Measurements from ENCODE around the gene RHOH. TPM values are rescaled to one million over a fixed set of nuclear protein-coding genes. Genes with fewer than 3 reads are reported as not detected.

The RHOH gene
- total RNA-seq, 2 experiments from 2014 or later: 122 to 146 TPM

DNA sequence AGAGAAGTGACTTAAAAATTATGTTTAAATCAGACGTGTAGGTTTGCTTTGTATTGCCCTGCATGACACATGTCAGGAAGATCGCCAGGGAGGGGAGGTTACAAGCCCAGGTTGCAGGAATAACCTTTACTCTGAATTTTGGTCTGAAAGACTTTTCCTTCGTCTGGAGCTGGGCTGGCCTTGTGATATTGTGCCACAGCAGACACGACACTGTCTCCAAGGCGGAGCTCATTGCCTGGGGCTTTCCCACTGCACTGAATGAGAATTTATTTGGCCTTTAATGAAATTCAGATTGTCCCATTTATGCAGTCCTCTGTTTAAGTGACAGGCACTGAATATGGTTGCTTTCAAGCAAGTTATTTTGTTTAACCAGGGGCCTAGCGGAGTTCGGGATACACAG, 45.1 kb downstream of the RHOH start:
- ChIA-PET CTCF (interaction anchor here (0.8 to 4.9 kb wide), 7 partner anchors 8 to 75 kb away, joined by 4 to 17 read pairs (median 4); no protein-coding TSS in a partner anchor), POLR2A (interaction anchor here (0.6 to 1.8 kb wide), 10 partner anchors 11 to 65 kb away, joined by 3 to 13 read pairs (median 4); no protein-coding TSS in a partner anchor)

DNA sequence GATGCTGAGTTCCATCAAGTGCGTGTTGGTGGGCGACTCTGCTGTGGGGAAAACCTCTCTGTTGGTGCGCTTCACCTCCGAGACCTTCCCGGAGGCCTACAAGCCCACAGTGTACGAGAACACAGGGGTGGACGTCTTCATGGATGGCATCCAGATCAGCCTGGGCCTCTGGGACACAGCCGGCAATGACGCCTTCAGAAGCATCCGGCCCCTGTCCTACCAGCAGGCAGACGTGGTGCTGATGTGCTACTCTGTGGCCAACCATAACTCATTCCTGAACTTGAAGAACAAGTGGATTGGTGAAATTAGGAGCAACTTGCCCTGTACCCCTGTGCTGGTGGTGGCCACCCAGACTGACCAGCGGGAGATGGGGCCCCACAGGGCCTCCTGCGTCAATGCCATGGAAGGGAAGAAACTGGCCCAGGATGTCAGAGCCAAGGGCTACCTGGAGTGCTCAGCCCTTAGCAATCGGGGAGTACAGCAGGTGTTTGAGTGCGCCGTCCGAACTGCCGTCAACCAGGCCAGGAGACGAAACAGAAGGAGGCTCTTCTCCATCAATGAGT, 46.6 kb downstream of the RHOH start:
- CTCF ChIA-PET: interaction anchor here (1.6 to 4.9 kb wide), 4 partner anchors 10 to 66 kb away, joined by 4 to 17 read pairs (median 8); no protein-coding TSS in a partner anchor
- POLR2A ChIA-PET: interaction anchor here (0.5 to 1.5 kb wide), 5 partner anchors 12 to 51 kb away, joined by 3 to 8 read pairs (median 4); no protein-coding TSS in a partner anchor

DNA sequence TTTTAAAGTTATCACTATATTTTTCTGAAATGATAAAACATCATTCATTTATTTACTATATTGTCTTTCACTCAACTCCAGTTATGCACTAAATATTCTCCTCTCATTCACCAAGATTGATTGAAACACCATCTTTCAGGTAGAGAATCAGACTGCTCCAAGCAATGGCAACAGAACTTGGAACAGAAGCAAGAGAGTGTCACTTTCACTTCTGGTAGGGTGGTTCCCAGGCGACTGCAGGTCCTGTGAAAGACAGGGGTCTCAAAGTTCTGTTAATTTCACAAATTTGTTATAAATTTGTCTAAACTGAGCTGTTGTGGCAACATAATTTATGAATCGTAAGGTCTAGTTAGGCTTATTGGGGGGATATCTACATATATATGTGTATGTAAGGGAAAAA, 47.8 kb downstream of the RHOH start:
- ChIA-PET CTCF (interaction anchor here (1.0 to 3.5 kb wide), 5 partner anchors 9 to 538 kb away, joined by 3 to 8 read pairs (median 4); no protein-coding TSS in a partner anchor), POLR2A (interaction anchor here (0.6 to 1.0 kb wide), 3 partner anchors 40 to 64 kb away, joined by 3 read pairs; no protein-coding TSS in a partner anchor)

DNA sequence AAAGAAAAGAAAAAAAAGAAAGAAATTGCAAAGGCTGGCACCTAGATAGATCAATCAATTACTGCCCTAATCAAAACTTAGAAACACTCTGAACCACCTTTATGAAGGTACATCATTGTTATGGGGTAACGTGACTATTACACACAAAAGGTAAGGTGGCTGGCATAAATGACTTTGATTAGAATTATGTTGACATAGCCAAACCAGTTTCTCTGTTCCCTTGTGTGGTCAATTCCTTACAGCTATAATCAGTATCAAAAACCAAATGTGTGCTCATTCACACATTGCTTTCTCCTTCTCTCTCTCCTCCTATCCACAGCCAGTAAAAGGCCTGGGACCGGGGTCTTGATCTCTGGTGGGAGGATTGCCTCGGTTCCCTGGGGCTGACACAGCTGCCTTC, 48.7 kb downstream of the RHOH start:
- CTCF ChIA-PET: interaction anchor here (0.6 to 2.0 kb wide), 6 partner anchors 41 to 549 kb away, joined by 3 to 8 read pairs (median 4); no protein-coding TSS in a partner anchor
- POLR2A ChIA-PET: interaction anchor here (1.0 kb wide), 1 partner anchor 40 kb away, joined by 3 read pairs; no protein-coding TSS in a partner anchor

DNA sequence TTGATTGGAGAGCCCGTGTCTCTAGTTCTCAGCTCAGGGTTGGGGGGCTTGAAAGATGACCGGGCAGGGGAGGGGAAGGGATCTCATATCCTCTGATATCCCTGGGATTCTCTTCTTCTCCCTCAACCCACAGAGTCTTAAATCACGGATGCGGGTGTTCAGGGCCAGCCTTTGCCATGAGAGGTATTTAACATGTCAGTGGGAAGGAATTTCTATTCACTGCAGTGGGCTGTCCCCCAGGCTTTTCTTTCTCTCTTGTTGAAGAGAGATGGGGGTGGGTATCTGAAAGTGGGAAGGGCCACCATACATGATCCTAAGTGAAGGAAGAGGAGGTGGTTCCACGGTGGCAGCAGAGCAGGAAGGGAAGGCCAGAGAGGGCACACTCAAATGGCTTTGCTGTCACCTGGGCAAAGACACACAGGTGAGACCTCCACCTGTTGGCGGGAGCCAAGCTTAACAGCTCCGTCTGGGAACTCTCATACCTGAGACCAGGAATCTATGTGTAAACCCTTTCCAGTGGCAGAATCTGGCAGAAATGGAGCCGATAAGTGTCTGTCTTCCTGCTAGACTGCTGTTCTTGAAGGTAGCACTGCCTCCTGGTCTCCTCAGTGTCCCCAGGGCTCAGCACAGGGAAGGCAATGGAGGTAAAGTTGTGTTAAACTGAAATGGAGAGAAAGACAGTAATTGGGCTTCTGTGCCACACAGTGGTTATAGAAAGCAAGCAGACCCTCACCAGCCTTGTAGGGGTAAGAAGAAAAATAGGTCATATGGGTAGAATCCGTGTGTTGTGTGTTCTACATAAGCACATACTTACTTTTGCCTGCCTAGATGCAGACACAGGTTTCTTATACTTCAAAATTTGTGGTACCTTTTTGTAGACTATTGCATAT, 49.4 kb downstream of the RHOH start:
- CTCF ChIA-PET: interaction anchor here (0.7 kb wide), 1 partner anchor 71 kb away, joined by 3 read pairs; no protein-coding TSS in a partner anchor
- POLR2A ChIA-PET: no interaction called here

DNA sequence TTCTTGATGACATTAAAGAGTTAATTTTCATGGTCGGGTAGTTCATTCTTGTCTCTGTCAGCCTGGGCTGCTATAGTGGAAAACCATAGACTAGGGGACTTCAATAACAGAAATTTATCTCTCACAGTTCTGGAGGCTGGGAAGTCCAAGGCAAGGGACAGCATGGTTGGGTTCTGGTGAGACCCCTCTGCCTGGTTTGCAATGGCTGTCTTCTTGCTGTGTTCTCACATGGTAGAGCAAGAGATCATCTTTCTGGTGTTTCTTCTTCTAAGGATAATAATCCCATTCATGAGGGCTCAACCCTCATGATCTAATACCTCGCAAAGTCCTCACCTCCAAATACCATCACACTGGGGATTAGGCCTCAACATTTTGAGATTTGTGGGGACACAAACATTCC, 50.1 kb downstream of the RHOH start:
- POLR2A ChIA-PET: interaction anchor here (1.0 kb wide), 1 partner anchor 61 kb away, joined by 3 read pairs; no protein-coding TSS in a partner anchor
- CTCF ChIA-PET: interaction anchor here (0.8 to 2.4 kb wide), 2 partner anchors 57 to 60 kb away, joined by 3 to 7 read pairs; no protein-coding TSS in a partner anchor

DNA sequence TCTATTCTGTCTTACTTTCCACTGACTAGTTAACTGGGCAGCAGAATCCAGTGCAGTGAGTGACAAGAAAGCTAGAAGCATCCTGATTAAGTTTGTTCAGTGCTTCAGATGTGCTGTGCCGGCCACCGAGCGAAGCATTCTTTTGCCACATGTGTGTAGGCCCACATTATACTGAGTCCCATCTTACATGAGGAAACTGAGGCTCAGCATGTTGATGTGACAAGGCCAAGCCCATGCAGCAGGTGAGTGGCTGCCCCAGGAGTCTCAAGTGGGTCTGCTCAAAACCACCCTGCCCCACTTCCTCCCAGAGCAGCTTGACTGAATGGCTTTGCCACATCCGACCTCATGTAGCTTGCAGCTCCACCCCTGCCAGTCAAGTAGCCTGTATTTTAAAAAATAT, 50.5 kb downstream of the RHOH start:
- POLR2A ChIA-PET: interaction anchor here (0.8 to 1.0 kb wide), 2 partner anchors 51 to 60 kb away, joined by 3 read pairs; no protein-coding TSS in a partner anchor

DNA sequence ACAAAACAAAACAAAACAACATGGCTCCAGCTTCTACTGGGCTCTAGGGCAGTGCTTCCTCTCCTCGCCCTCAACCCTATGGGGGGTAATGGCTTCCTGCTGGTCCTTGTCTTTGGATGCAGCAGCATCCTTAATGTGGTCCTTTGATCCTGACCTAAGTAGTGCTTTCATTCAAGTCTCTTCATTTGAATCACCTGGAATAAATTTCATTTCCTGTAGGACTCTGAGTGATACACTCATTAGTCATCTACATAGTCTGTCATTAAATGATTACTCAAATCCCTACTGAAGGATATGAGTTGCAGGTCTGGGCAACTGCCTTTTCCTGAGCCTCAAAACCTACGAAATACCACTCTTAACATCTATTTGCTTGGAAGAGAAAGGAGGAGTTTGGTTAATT, 54.5 kb downstream of the RHOH start:
- ChIA-PET POLR2A (interaction anchor here (0.6 to 0.9 kb wide), 5 partner anchors 10 to 139 kb away, joined by 3 to 15 read pairs (median 3); no protein-coding TSS in a partner anchor), CTCF (interaction anchor here (1.2 kb wide), 1 partner anchor 65 kb away, joined by 3 read pairs; no protein-coding TSS in a partner anchor)

More for the DNA sequence above, 50.5 kb downstream of the RHOH start:
- CTCF ChIA-PET: interaction anchor here (0.8 to 2.4 kb wide), 5 partner anchors 15 to 60 kb away, joined by 3 to 7 read pairs (median 3); no protein-coding TSS in a partner anchor

DNA sequence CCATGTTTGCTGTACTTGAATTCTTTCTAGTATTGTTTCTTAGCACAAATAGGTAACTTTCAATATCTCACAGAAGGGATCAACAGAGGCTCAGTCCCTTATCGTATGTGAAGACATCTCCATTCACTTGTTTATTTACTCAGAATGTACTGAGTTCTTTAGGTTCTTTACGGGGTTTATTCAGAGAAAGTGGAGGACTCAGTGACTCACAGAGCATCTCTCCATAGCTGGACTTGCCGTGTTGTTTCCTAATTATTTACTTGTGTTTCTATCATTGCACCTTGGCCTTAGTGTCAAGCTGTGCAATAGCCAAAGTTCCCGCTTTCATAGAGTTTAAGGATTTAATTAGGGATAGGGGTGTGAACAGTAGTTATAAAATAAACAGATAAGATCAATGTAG, 57.1 kb downstream of the RHOH start:
- ChIA-PET CTCF (interaction anchor here (0.8 to 2.3 kb wide), 5 partner anchors 10 to 58 kb away, joined by 3 to 8 read pairs (median 3); no protein-coding TSS in a partner anchor), POLR2A (interaction anchor here (0.6 to 1.1 kb wide), 2 partner anchors 38 to 54 kb away, joined by 3 read pairs; no protein-coding TSS in a partner anchor)

DNA sequence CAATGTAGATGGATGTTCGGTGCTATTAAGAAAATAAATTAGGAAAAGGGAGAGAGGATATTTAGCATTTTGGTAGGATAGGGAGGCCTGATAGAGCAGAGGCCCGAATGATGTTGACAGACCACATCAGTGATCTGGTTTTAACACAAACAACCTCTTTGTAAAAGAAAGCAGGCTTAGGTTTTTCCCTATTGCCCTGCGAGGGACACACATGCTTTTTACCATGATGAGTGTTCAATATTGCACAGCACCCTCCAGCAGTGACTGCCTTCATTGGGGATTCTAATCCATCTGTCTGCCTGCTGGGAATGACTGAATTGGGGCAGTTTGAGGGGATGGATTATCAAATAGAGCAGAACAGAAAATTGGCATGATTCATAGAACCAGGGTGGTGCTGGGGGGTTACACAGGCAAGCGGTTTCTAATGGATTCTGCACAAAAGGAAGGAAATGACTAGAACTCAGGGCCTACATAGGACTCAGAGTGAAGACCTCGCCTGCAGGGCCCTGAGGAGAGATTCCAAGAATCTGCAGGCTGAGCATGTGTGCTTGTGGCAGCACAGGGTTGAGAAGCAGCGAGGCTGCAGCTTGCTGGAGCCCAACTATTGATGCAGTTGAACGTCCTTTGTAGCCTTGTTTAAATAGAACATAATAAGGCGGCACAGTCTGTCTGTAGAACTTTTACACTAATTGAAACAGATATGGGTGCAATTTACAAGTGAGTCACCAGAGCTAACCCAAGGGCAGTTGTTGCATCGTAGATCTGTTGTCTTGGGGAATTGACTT, 58.0 kb downstream of the RHOH start:
- CTCF ChIA-PET: interaction anchor here (0.9 to 2.3 kb wide), 5 partner anchors 11 to 57 kb away, joined by 3 to 8 read pairs (median 4); no protein-coding TSS in a partner anchor
- POLR2A ChIA-PET: interaction anchor here (0.6 kb wide), 2 partner anchors 18 to 39 kb away, joined by 3 read pairs; no protein-coding TSS in a partner anchor

DNA sequence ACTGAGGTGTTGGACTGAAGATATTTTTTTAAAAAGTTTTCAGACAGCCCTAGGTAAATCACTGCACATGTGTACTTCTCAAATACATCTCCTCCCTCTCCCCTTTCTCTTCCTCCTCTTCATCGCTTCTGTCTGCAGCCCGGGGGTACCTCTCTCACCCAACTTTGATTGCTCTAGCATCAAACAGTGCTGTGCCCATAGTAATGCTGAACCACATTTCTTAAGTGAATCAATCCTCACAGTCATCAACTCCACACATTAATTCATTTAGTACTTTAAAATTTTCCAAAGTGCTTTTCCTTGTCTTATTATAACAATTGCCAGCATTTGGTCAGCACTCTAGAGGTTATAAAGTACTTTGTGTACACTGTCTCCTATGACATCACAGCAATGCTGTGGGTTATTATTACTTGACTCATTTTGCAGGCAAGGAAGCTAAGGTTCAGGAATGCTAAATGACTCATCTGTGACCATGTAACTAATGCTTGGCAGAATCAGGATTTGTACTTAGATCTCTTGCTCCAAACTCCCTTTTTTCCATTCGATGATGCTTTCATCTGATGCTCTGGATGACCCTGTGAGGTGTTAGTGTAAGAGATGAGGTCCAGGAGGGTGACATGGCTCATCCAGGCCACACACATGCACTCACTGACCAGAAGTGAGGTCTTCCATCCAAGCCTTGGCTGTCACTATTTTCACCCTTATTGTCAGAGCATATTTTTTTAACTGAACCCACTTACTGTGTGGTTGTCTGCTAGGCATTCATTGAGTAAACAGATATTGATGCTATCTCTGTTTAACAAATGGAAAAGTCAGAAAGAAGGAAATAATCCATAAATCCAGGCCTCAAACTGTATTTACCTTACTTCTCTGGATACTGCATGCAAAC, 58.8 kb downstream of the RHOH start:
- CTCF ChIA-PET: interaction anchor here (0.8 to 2.3 kb wide), 3 partner anchors 20 to 60 kb away, joined by 4 to 8 read pairs (median 4); no protein-coding TSS in a partner anchor
- POLR2A ChIA-PET: interaction anchor here (0.6 kb wide), 2 partner anchors 19 to 21 kb away, joined by 3 to 5 read pairs; no protein-coding TSS in a partner anchor

DNA sequence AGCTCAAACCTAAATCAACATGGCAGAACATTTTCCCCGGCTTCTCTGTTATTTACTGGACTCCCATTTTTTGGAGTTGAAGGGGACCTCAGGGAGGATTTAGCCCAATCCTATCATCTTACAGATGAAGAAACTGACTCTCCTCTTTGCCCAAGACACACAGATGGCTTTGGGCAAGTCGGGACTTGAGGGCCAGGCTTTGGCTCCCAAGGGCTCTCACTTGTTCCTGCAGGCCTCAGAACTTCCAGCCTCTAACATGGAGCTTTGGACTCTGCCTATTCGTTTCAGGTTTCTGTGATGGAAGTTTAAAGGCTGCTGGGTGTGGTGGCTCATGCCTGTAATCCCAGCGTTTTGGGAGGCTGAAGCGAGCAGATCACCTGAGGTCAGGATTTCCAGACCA, 59.5 kb downstream of the RHOH start:
- ChIA-PET POLR2A (no interaction called here), CTCF (interaction anchor here (0.8 to 2.3 kb wide), 4 partner anchors 20 to 60 kb away, joined by 4 to 8 read pairs (median 4); no protein-coding TSS in a partner anchor)

DNA sequence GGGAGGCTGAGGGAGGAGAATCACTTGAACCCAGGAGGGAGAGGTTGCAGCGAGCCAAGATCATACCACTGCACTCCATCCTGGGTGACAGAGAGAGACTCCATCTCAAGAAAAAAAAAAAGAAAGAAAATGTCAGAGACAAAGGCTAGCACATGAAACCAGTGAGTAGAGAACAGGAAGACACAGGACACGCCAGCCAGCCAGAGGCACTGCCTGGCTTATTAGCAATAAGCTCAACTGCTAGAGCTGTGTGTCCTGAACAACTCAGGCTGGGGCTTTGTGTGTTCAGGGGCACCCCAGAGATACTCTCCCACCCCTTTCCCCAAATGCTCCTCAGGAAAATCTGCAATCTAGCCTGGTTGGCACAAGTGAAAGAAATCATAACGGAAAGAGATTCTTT, 60.0 kb downstream of the RHOH start:
- ChIA-PET POLR2A (no interaction called here), CTCF (interaction anchor here (0.8 to 1.5 kb wide), 3 partner anchors 19 to 61 kb away, joined by 4 to 5 read pairs (median 4); no protein-coding TSS in a partner anchor)

DNA sequence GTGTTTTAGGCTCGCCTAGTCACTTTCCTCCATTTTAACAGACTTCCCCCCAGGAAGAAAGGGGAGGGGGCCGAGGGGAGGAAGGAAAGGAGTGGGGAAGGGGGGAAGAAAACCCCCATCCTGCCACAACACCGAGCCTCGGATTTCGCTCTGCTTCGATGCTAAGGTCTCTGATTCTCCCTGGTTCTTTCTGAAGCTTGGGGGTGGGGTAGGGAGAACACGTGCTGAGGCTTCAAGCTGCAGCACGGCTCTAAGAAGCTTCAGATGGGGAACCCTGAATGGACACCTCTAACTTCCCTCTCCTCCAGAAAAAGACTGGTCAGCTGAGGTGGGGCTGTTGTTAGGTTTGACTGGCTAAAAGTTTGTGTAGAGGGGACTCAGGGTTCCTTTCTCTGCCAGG, 61.8 kb downstream of the RHOH start:
- CTCF ChIA-PET: interaction anchor here (0.5 to 1.1 kb wide), 3 partner anchors 17 to 469 kb away, joined by 3 to 4 read pairs (median 4); no protein-coding TSS in a partner anchor
- POLR2A ChIA-PET: interaction anchor here (0.6 kb wide), 3 partner anchors 58 to 402 kb away, joined by 3 to 5 read pairs (median 3); no protein-coding TSS in a partner anchor

DNA sequence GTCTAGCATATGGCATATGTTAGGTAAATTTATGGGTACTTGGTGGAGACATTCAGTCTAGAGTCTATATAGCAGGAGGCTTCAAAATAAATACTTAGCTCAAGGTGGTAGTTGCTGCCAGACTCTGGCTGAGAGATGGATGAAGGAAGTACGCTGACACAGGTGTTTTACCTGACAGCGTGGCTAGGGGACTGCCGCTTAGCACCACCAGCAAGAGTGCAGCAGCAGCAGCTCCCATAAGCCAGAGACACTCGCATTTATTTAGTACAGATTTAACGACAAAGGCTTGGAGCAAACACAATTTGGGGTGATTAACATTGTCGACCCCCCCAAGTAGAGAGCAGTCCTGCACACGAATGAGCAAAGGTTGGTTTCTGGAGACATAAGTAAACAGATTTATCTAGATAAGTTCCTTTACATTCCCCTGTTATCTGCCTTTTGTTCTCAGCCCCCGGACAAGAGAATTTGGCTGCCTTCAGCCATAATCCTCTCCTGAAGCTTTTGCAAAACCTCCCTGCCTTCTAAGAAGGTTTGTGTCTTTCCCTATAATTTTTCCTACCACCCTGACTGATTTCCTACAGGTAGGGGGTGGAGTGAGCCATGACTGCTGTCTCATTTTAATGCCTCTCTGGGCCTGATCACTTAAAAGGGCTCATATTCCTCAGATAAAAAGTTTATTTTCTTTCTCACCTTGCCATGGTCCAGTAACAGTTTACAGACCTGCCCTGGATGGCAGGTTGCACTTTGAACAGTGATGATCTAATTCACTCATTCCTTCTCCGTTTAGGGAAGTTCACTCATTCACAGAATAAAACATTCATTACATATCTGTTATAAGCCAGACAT, 64.6 kb downstream of the RHOH start:
- ChIA-PET CTCF (no interaction called here), POLR2A (no interaction called here)

DNA sequence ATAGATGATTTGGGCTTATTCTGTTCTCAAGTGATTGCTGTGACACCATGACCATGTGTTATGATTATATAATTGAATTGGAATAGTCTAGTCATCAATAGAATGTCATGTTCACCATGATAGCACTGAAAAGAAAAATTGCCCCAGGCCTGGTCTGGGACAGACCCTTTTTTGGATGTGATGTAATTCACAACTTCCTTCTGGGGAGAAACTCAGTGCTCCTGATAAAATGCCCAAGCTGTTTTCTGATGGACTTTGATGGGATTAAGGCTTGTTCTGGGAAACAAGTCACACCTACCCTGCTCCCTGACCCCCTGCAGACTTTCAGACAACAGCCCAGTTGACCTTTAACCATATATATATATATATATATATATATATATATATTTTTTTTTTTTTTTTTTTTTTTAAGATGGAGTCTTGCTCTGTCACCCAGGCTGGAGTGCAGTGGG, 65.3 kb downstream of the RHOH start:
- ChIA-PET POLR2A (no interaction called here), CTCF (no interaction called here)
